ENCODE results near the gene MYH16.
"Not testable (repeated sequence)": the region's sequence is repeated elsewhere in the genome, so short reads cannot be mapped to it uniquely, and the experiment has no call there.

MYH16 gene

GRCh38 chr7:99272476-99273045 lies at the start of gene MYH16:
MYH16 (plus strand) TSS chr7:99272839.
- H3K27ac ChIP-seq (ENCODE audit: low read depth, low read length): no peak within 1 kb of the TSS
- H3K9ac ChIP-seq (ENCODE audit: low read length): no peak within 1 kb of the TSS
- H3K4me1 ChIP-seq (ENCODE audit: control insufficient read depth, insufficient read depth, low read length): no peaks in the 10 kb centered on the region
- H3K27me3 ChIP-seq (ENCODE audit: control insufficient read depth, insufficient read depth, low read length): no peaks in the 10 kb centered on the region
- no peak within 1 kb of the TSS for H3K4me3 ChIP-seq (ENCODE audit: low read length)
- H3K36me3 ChIP-seq (ENCODE audit: control insufficient read depth, insufficient read depth, low read length): no peaks in the 10 kb centered on the region

- not testable (repeated sequence) for H3K9ac ChIP-seq (ENCODE audit: low read length); H3K36me3 ChIP-seq (ENCODE audit: control insufficient read depth, insufficient read depth, low read length); H3K27ac ChIP-seq (ENCODE audit: low read depth, low read length); H3K27me3 ChIP-seq (ENCODE audit: control insufficient read depth, insufficient read depth, low read length); H3K4me3 ChIP-seq (ENCODE audit: low read length); H3K4me1 ChIP-seq (ENCODE audit: control insufficient read depth, insufficient read depth, low read length)
Measured at GRCh38 chr7:99224263-99224898, 48.3 kb upstream of the MYH16 start.

GRCh38 chr7:99224899-99225265 lies 47.8 kb upstream of the MYH16 start:
- Histone ChIP-seq H3K27me3 (ENCODE audit: control insufficient read depth, insufficient read depth, low read length) (no peaks in the 10 kb centered on the region), H3K36me3 (ENCODE audit: control insufficient read depth, insufficient read depth, low read length) (no peaks in the 10 kb centered on the region), H3K9ac (ENCODE audit: low read length) (no peak overlapping the region), H3K4me3 (ENCODE audit: low read length) (no peak overlapping the region), H3K27ac (ENCODE audit: low read depth, low read length) (no peak overlapping the region), H3K4me1 (ENCODE audit: control insufficient read depth, insufficient read depth, low read length) (no peaks in the 10 kb centered on the region)

DNA sequence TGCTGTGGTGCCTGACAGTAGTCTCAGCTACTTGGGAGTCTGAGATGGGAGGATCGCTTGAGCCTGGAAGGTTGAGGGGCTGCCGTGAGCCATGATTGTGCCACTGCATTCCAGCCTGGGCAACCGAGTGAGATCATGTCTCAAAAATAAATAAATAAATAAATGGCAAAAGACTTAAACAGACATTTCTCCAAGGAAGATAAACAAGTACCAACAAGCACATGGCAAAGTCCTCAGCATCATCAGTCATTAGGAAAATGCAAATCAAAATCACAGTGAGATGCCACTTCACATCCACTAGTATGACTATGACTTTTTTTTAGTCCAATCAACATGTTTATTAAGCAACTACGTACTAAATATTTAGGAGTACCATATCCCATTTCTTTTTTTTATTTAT lies 43.4 kb upstream of the MYH16 start:
- no peaks in the 10 kb centered on the region for H3K4me1 ChIP-seq (ENCODE audit: control insufficient read depth, insufficient read depth, low read length)
- H3K4me3 ChIP-seq (ENCODE audit: low read length): no peak overlapping the region
- H3K9ac ChIP-seq (ENCODE audit: low read length): no peak overlapping the region
- H3K36me3 ChIP-seq (ENCODE audit: control insufficient read depth, insufficient read depth, low read length): no peaks in the 10 kb centered on the region
- no peak overlapping the region for H3K27ac ChIP-seq (ENCODE audit: low read depth, low read length)
- H3K27me3 ChIP-seq (ENCODE audit: control insufficient read depth, insufficient read depth, low read length): no peaks in the 10 kb centered on the region

DNA sequence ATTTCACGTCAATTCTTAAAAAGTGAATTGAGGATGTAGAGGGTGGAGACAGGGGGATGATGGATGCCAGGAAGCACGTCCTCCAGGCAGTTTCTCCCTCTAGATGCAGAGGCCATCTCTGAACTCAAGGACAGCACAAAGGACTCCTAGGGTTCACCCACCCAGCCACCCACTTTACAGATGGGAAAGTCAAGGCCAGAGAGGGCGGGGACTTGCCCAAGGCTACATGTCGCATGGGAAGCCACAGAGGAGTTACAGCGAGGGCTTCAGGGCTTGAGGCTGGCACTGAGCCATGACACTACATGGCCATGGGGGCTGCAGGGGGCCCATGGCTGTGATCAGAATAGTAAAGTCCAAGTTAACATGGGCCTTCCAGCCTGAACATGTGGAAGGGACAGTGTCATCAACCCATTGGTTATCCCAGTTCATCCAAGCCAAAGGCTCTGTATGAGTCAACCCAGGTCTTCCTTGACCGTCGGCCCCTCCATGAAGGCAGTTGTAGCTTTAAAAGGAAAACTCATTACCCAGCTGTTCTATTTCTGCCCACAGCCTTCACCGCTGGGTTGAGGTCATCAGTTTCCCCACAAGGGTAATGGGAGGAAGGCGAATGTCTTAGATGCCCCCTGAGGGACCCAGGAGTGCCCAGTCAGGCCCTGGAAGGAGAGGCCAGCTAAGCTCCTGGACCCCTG lies 40.4 kb upstream of the MYH16 start:
- Histone ChIP-seq H3K4me3 (ENCODE audit: low read length) (no peak overlapping the region), H3K27me3 (ENCODE audit: control insufficient read depth, insufficient read depth, low read length) (no peaks in the 10 kb centered on the region), H3K9ac (ENCODE audit: low read length) (no peak overlapping the region), H3K4me1 (ENCODE audit: control insufficient read depth, insufficient read depth, low read length) (no peaks in the 10 kb centered on the region), H3K27ac (ENCODE audit: low read depth, low read length) (no peak overlapping the region), H3K36me3 (ENCODE audit: control insufficient read depth, insufficient read depth, low read length) (no peaks in the 10 kb centered on the region)

DNA sequence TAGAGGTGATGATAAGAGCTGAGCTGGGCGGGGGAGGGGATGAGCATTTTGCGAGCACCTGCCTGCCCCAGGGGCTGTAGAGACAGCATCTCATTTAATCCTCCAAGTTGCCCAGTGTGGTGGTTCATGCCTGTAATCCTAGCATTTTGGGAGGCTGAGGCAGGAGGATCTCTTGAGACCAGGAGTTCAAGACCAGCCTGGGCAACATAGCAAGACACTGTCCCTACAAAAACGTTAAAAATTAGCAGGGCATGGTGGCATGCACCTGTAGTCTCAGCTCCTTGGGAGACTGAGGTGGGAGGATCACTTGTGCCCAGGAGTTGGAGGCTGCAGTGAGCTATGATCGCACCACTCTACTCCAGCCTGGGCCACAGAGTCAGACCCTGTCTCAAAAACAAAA lies 39.7 kb upstream of the MYH16 start:
- not testable (repeated sequence) for H3K27ac ChIP-seq (ENCODE audit: low read depth, low read length); H3K9ac ChIP-seq (ENCODE audit: low read length); H3K4me3 ChIP-seq (ENCODE audit: low read length); H3K36me3 ChIP-seq (ENCODE audit: control insufficient read depth, insufficient read depth, low read length); H3K4me1 ChIP-seq (ENCODE audit: control insufficient read depth, insufficient read depth, low read length); H3K27me3 ChIP-seq (ENCODE audit: control insufficient read depth, insufficient read depth, low read length)

DNA sequence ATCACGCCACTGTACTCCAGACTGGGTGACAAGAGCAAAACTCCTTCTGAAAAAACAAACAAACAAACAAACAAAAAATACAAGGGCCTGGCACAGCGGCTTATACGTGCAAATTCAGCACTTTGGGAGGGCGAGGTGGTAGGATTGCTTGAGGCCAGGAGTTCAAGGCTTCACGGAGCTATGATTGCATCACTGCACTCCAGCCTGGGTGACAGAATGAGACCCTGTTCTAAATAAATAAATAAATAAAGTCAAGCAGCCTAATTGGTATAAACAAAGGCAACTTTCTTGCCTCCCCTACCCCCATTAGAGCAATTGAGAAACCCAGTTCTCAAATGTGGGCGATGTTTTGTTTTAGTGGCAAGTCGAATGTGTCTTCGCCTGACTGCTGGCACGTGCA lies 38.5 kb upstream of the MYH16 start:
- H3K4me3 ChIP-seq (ENCODE audit: low read length): no peak overlapping the region
- H3K27me3 ChIP-seq (ENCODE audit: control insufficient read depth, insufficient read depth, low read length): no peaks in the 10 kb centered on the region
- H3K27ac ChIP-seq (ENCODE audit: low read depth, low read length): no peak overlapping the region
- H3K4me1 ChIP-seq (ENCODE audit: control insufficient read depth, insufficient read depth, low read length): no peaks in the 10 kb centered on the region
- H3K36me3 ChIP-seq (ENCODE audit: control insufficient read depth, insufficient read depth, low read length): no peaks in the 10 kb centered on the region
- no peak overlapping the region for H3K9ac ChIP-seq (ENCODE audit: low read length)

DNA sequence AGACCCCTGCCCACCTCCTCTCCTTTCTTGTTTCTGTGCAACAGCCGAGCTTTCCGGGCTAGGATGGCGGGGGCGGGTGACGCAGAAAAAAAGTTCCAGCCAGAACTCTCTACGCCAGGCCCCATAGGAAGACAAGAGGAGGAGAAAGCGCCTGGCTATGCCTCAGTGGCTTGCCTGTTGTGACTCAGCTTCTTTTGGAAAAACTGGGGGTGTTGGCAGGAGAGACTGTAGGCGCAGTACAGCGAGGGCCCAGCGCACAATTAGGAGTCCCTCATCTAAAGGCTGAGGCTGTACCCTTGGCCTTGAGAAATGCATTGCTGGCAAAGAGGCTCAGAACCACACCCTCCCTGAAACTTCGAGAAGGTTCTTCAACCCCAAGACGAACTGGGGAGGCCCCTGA lies 36.7 kb upstream of the MYH16 start:
- Histone ChIP-seq H3K4me1 (ENCODE audit: control insufficient read depth, insufficient read depth, low read length) (no peaks in the 10 kb centered on the region), H3K36me3 (ENCODE audit: control insufficient read depth, insufficient read depth, low read length) (no peaks in the 10 kb centered on the region), H3K4me3 (ENCODE audit: low read length) (no peak overlapping the region), H3K27ac (ENCODE audit: low read depth, low read length) (no peak overlapping the region), H3K9ac (ENCODE audit: low read length) (no peak overlapping the region), H3K27me3 (ENCODE audit: control insufficient read depth, insufficient read depth, low read length) (no peaks in the 10 kb centered on the region)

GRCh38 chr7:99237876-99238275 lies 34.8 kb upstream of the MYH16 start:
- not testable (repeated sequence) for H3K4me3 ChIP-seq (ENCODE audit: low read length); H3K4me1 ChIP-seq (ENCODE audit: control insufficient read depth, insufficient read depth, low read length); H3K9ac ChIP-seq (ENCODE audit: low read length); H3K27me3 ChIP-seq (ENCODE audit: control insufficient read depth, insufficient read depth, low read length); H3K36me3 ChIP-seq (ENCODE audit: control insufficient read depth, insufficient read depth, low read length); H3K27ac ChIP-seq (ENCODE audit: low read depth, low read length)

GRCh38 chr7:99238558-99239341 lies 33.9 kb upstream of the MYH16 start:
- no peaks in the 10 kb centered on the region for H3K36me3 ChIP-seq (ENCODE audit: control insufficient read depth, insufficient read depth, low read length)
- no peak overlapping the region for H3K9ac ChIP-seq (ENCODE audit: low read length)
- no peaks in the 10 kb centered on the region for H3K27me3 ChIP-seq (ENCODE audit: control insufficient read depth, insufficient read depth, low read length)
- H3K4me3 ChIP-seq (ENCODE audit: low read length): no peak overlapping the region
- no peaks in the 10 kb centered on the region for H3K4me1 ChIP-seq (ENCODE audit: control insufficient read depth, insufficient read depth, low read length)
- no peak overlapping the region for H3K27ac ChIP-seq (ENCODE audit: low read depth, low read length)

DNA sequence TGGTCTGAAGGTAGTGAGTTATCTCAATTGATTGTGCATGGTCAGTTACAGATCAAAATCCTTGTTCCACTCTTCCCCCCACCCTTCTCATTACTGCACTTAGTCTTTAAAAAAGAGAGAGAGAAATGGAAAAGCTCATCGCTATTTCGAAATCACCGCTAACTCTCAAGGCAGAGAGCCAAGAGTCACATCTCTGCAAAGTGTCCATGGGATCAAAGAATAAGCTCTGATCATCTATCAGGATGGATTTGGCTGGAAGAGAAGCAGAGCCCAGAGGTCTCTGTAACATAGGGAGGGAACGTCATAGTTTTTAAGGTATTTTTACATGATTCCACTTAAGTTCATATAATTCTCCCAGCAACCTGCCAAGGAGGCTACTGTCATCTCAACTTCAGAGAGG lies 30.0 kb upstream of the MYH16 start:
- Histone ChIP-seq H3K4me3 (ENCODE audit: low read length) (no peak overlapping the region), H3K4me1 (ENCODE audit: control insufficient read depth, insufficient read depth, low read length) (no peaks in the 10 kb centered on the region), H3K27me3 (ENCODE audit: control insufficient read depth, insufficient read depth, low read length) (no peaks in the 10 kb centered on the region), H3K27ac (ENCODE audit: low read depth, low read length) (no peak overlapping the region), H3K9ac (ENCODE audit: low read length) (no peak overlapping the region), H3K36me3 (ENCODE audit: control insufficient read depth, insufficient read depth, low read length) (no peaks in the 10 kb centered on the region)

DNA sequence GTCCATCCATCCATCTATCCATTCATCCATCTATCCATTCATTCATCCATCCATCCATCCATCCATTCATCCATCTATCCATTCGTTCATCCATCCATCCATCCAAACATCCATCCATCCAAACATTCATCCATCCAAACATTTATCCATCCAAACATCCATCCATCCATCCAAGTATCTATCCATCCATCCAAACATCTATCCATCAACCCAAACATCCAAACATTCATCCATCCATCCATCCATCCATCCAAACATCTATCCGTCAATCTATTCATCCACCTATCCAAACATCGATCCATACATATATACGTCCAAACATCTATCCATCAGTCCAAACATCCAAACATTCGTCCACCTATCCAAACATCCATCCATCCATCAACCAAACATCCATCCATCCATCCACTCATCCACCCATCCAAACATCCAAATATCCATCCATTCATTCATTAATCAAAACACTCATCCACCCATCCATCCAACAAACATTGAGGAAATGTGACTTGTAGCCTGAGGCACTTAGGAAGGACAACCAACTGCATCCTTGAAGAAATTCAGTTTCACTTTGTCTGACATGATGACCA lies 28.8 kb upstream of the MYH16 start:
- H3K36me3 ChIP-seq (ENCODE audit: control insufficient read depth, insufficient read depth, low read length): no peaks in the 10 kb centered on the region
- no peak overlapping the region for H3K9ac ChIP-seq (ENCODE audit: low read length)
- H3K4me3 ChIP-seq (ENCODE audit: low read length): no peak overlapping the region
- no peaks in the 10 kb centered on the region for H3K4me1 ChIP-seq (ENCODE audit: control insufficient read depth, insufficient read depth, low read length)
- H3K27ac ChIP-seq (ENCODE audit: low read depth, low read length): no peak overlapping the region
- no peaks in the 10 kb centered on the region for H3K27me3 ChIP-seq (ENCODE audit: control insufficient read depth, insufficient read depth, low read length)
